SK-N-SH treated with all-trans-retinoic acid at 6 μM for 48 hours (cell line): ENCODE results near the gene HOXB7.

Experiments
- ATAC-seq: fragments of 200-7000 bp; cut with Tn5 transposase; 3 replicates; pipeline ENCODE4 v1.9.1; 2020; ENCODE audit warnings: mild to moderate bottlenecking, moderate library complexity
- ARNTL ChIP-seq: fragments of 450-650 bp; formaldehyde crosslinking; IDR thresholded peaks from 2 replicates; pipeline ENCODE4 v1.5.0; 2020; ENCODE audit warnings: low read depth, mild to moderate bottlenecking, moderate library complexity, borderline replicate concordance
- BACH2 ChIP-seq: fragments of 250-450 bp; sonication (Bioruptor Pico); IDR thresholded peaks from 2 replicates; pipeline ENCODE4 v1.9.0; 2021; ENCODE audit warnings: mild to moderate bottlenecking, borderline replicate concordance
- CREB5 ChIP-seq: fragments of 250-450 bp; sonication (Bioruptor Pico); IDR thresholded peaks from 2 replicates; pipeline ENCODE4 v1.5.1; 2020; ENCODE audit warnings: low read depth, mild to moderate bottlenecking, moderate library complexity
- CSDC2 ChIP-seq: fragments of 250-450 bp; sonication (Bioruptor Pico); IDR thresholded peaks from 2 replicates; pipeline ENCODE4 v1.5.0; 2020; ENCODE audit warnings: mild to moderate bottlenecking, moderate library complexity
- CSRNP3 ChIP-seq: fragments of 250-450 bp; sonication (Bioruptor Pico); IDR thresholded peaks from 2 replicates; pipeline ENCODE4 v1.5.1; 2021; ENCODE audit warnings: mild to moderate bottlenecking, moderate library complexity
- ESRRG ChIP-seq: fragments of 250-450 bp; sonication (Bioruptor Pico); IDR thresholded peaks from 2 replicates; pipeline ENCODE4 v1.6.1; 2021; ENCODE audit warnings: mild to moderate bottlenecking
- GLIS3 ChIP-seq: fragments of 250-450 bp; sonication (Bioruptor Pico); IDR thresholded peaks from 2 replicates; pipeline ENCODE4 v1.5.0; 2020; ENCODE audit warnings: mild to moderate bottlenecking, moderate library complexity
- ISL1 ChIP-seq: fragments of 250-450 bp; sonication (Bioruptor Pico); IDR thresholded peaks from 2 replicates; pipeline ENCODE4 v2.1.2; 2022; ENCODE audit warnings: mild to moderate bottlenecking, moderate library complexity
- OSR1 ChIP-seq: fragments of 250-450 bp; sonication (Bioruptor Pico); IDR thresholded peaks from 2 replicates; pipeline ENCODE4 v1.8.0; 2022; ENCODE audit warnings: moderate library complexity, mild to moderate bottlenecking, inconsistent platforms
- PATZ1 ChIP-seq: fragments of 250-450 bp; sonication (Bioruptor Pico); IDR thresholded peaks from 2 replicates; pipeline ENCODE4 v1.8.0; 2020; ENCODE audit warnings: mild to moderate bottlenecking, moderate library complexity, borderline replicate concordance
- POU6F1 ChIP-seq: fragments of 250-450 bp; sonication (Bioruptor Pico); IDR thresholded peaks from 2 replicates; pipeline ENCODE4 v1.8.0; 2021; ENCODE audit warnings: low read depth, mild to moderate bottlenecking, moderate library complexity, borderline replicate concordance
- PPARA ChIP-seq: fragments of 250-450 bp; sonication (Bioruptor Pico); IDR thresholded peaks from 2 replicates; pipeline ENCODE4 v1.5.0; 2020; ENCODE audit warnings: mild to moderate bottlenecking, borderline replicate concordance
- SNAI2 ChIP-seq: fragments of 250-450 bp; sonication (Bioruptor Pico); IDR thresholded peaks from 2 replicates; pipeline ENCODE4 v1.5.0; 2020; ENCODE audit warnings: mild to moderate bottlenecking, moderate library complexity
- TCF4 ChIP-seq: fragments of 250-450 bp; sonication (Bioruptor Pico); IDR thresholded peaks from 2 replicates; pipeline ENCODE4 v1.8.0; 2021; ENCODE audit warnings: mild to moderate bottlenecking, moderate library complexity, borderline replicate concordance
- TOX ChIP-seq: fragments of 250-450 bp; sonication (Bioruptor Pico); IDR thresholded peaks from 2 replicates; pipeline ENCODE4 v1.8.0; 2021; ENCODE audit warnings: mild to moderate bottlenecking, moderate library complexity, borderline replicate concordance
- TSHZ2 ChIP-seq: fragments of 250-450 bp; sonication (Bioruptor Pico); IDR thresholded peaks from 2 replicates; pipeline ENCODE4 v1.5.0; 2020; ENCODE audit warnings: mild to moderate bottlenecking, moderate library complexity
- ZC3H10 ChIP-seq: fragments of 250-450 bp; sonication (Bioruptor Pico); IDR thresholded peaks from 2 replicates; pipeline ENCODE4 v1.5.1; 2021; ENCODE audit warnings: mild to moderate bottlenecking, moderate library complexity
- ZFP3 ChIP-seq: fragments of 250-450 bp; sonication (Bioruptor Pico); IDR thresholded peaks from 2 replicates; pipeline ENCODE4 v1.5.0; 2020; ENCODE audit warnings: mild to moderate bottlenecking, moderate library complexity
- ZNF565 ChIP-seq: fragments of 450-650 bp; formaldehyde crosslinking; conservative IDR thresholded peaks from 2 replicates; pipeline ENCODE4 v1.5.0; 2020; ENCODE audit warnings: low read depth, mild to moderate bottlenecking, moderate library complexity
- ZNF70 ChIP-seq: fragments of 450-650 bp; formaldehyde crosslinking; IDR thresholded peaks from 2 replicates; pipeline ENCODE4 v1.5.0; 2020; ENCODE audit warnings: mild to moderate bottlenecking, moderate library complexity
- ZNF8 ChIP-seq: fragments of 450-650 bp; formaldehyde crosslinking; IDR thresholded peaks from 2 replicates; pipeline ENCODE4 v1.5.0; 2020; ENCODE audit warnings: mild to moderate bottlenecking, moderate library complexity

Gene HOXB7

GRCh38 chr17:48611681-48612455, 1.1 kb upstream of the HOXB7 start:
- TF ChIP-seq ISL1 (CRISPR knock-in tag) (no peak), ZC3H10 (CRISPR knock-in tag) (no peak), ZFP3 (CRISPR knock-in tag) (no peak), BACH2 (CRISPR knock-in tag) (no peak)
- TF ChIP-seq, all 23 proteins: peak for 0
- no peak for ATAC-seq

- TF ChIP-seq POU6F1 (no peak), TSHZ2 (CRISPR knock-in tag) (no peak), OSR1 (CRISPR knock-in tag) (no peak), CREB5 (CRISPR knock-in tag) (no peak), BACH2 (CRISPR knock-in tag) (no peak), ESRRG (CRISPR knock-in tag) (no peak), SNAI2 (CRISPR knock-in tag) (no peak), ZFP3 (CRISPR knock-in tag) (no peak), GLIS3 (CRISPR knock-in tag) (no peak), ZNF8 (no peak), ZNF565 (CRISPR knock-in tag) (no peak), PPARA (no peak), ZC3H10 (CRISPR knock-in tag) (no peak), TCF4 (CRISPR knock-in tag) (no peak), CSDC2 (CRISPR knock-in tag) (no peak), TOX (CRISPR knock-in tag) (no peak), ARNTL (no peak), ZNF70 (CRISPR knock-in tag) (no peak), ISL1 (CRISPR knock-in tag) (no peak)
- no peak for ATAC-seq
Measured at GRCh38 chr17:48611213-48611612, 396 bp upstream of the HOXB7 start.

GRCh38 chr17:48609759-48610281, 997 bp downstream of the HOXB7 start:
- no peak for TF ChIP-seq GLIS3 (CRISPR knock-in tag)
- no peak for TF ChIP-seq TOX (CRISPR knock-in tag)
- no peak for ATAC-seq

- no peak for ATAC-seq
- TF ChIP-seq GLIS3 (CRISPR knock-in tag) (no peak), ZC3H10 (CRISPR knock-in tag) (no peak), PATZ1 (CRISPR knock-in tag) (no peak), ESRRG (CRISPR knock-in tag) (no peak), ZNF565 (CRISPR knock-in tag) (no peak), CREB5 (CRISPR knock-in tag) (no peak), CSRNP3 (CRISPR knock-in tag) (no peak)
Measured at GRCh38 chr17:48609033-48609432, 1.8 kb downstream of the HOXB7 start.
